Measurements from ENCODE around the gene LMBRD1. TPM values are rescaled to one million over a fixed set of nuclear protein-coding genes. Genes with fewer than 3 reads are reported as not detected.

Gene LMBRD1
- total and polyA plus RNA-seq, 4 experiments from 2014 or later: 53.8 to 61.5 (median 55.2) TPM

DNA sequence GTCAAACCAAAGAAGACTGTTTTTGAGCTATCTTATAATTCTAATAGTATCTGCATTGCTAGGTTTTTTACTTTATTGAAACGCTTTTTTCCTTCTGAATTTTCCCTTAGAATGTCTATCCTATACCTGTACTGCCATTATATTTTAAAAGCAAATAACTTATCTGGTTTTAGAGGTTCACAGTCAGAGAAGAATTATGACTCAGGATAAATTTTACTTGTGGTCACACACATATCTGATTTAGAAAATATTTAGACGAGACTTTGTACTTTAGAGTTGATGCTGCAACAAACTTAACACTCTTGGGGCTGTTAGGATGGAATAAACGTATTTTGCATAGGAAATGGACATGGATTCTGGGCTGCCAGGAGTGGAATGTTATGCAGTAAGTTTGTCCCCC is 33.0 kb downstream of the LMBRD1 start:
- CTCF ChIA-PET (ENCODE audit: partially characterized antibody): interaction anchor here (1.1 kb wide), 1 partner anchor 11 kb away, joined by 3 read pairs; no protein-coding TSS in a partner anchor
- H3K9me3 ChIP-seq (ENCODE audit: control insufficient read depth in 1 of 2, low read length in 2 of 2): no peaks in the 10 kb centered on the region
- peak overlapping the region in 1 of 7 donors; percentile 12 for H3K27ac Mint-ChIP-seq
- no peaks in the 10 kb centered on the region for H3K36me3 ChIP-seq (ENCODE audit: insufficient read depth, low read length)
- intact Hi-C loops (cut with micrococcal nuclease): no loop called here
- H3K27me3 ChIP-seq (ENCODE audit: insufficient read depth, low read length): no peaks in the 10 kb centered on the region
- no peak for DNase-seq
- POLR2A ChIA-PET (ENCODE audit: partially characterized antibody): no interaction called here
- H3K4me1 Mint-ChIP-seq: peaks cover 33 to 56% (median 44%) of the 10 kb centered on the region in 4 donors
- peaks cover 6% of the 10 kb centered on the region for H3K4me1 ChIP-seq (ENCODE audit: insufficient read depth, low read length)
- H3K9me3 Mint-ChIP-seq: peaks cover 0 to 2% (median 0%) of the 10 kb centered on the region in 8 donors
- no peak overlapping the region for H3K4me3 ChIP-seq (ENCODE audit: low read length in 2 of 2)
- H3K27me3 Mint-ChIP-seq: no peaks in the 10 kb centered on the region
- no peak overlapping the region for H3K4me3 Mint-ChIP-seq
- H3K36me3 Mint-ChIP-seq: peaks cover 16 to 29% of the 10 kb centered on the region in 2 donors
- no peak overlapping the region for H3K27ac ChIP-seq (ENCODE audit: low read depth, low read length)

DNA sequence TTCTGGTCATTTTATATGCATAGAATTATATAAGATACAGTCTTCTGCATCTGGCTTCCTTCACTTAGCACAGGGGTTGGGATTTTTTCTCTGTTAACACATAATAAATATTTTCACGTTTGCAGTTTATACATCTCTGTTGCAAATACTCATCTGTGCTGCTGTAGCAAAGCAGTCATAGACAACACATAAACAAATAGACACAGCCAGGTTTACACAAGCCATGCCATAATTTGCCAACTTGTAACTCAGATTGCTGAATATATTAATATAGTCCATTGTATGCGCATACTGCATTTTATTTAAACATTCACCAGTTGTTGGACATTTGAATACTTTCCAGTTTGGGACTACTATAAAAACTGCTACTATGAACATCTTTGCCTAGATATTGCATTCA is 35.0 kb downstream of the LMBRD1 start:
- POLR2A ChIA-PET (ENCODE audit: partially characterized antibody): no interaction called here
- no peak overlapping the region for H3K4me3 Mint-ChIP-seq
- H3K9me3 Mint-ChIP-seq: peaks cover 0 to 4% (median 0%) of the 10 kb centered on the region in 8 donors
- H3K27me3 Mint-ChIP-seq: no peaks in the 10 kb centered on the region
- no peak for DNase-seq
- Histone ChIP-seq H3K4me1 (ENCODE audit: insufficient read depth, low read length) (peaks cover 11% of the 10 kb centered on the region), H3K27me3 (ENCODE audit: insufficient read depth, low read length) (no peaks in the 10 kb centered on the region), H3K9me3 (ENCODE audit: control insufficient read depth in 1 of 2, low read length in 2 of 2) (no peaks in the 10 kb centered on the region), H3K36me3 (ENCODE audit: insufficient read depth, low read length) (no peaks in the 10 kb centered on the region), H3K27ac (ENCODE audit: low read depth, low read length) (no peak overlapping the region), H3K4me3 (ENCODE audit: low read length in 2 of 2) (no peak overlapping the region)
- intact Hi-C loops (cut with micrococcal nuclease): no loop called here
- peaks cover 18 to 26% of the 10 kb centered on the region in 2 donors for H3K36me3 Mint-ChIP-seq
- CTCF ChIA-PET (ENCODE audit: partially characterized antibody): no interaction called here
- H3K4me1 Mint-ChIP-seq: peaks cover 39 to 71% (median 50%) of the 10 kb centered on the region in 4 donors
- peak overlapping the region in 2 of 7 donors; percentile 1 to 21 for H3K27ac Mint-ChIP-seq

DNA sequence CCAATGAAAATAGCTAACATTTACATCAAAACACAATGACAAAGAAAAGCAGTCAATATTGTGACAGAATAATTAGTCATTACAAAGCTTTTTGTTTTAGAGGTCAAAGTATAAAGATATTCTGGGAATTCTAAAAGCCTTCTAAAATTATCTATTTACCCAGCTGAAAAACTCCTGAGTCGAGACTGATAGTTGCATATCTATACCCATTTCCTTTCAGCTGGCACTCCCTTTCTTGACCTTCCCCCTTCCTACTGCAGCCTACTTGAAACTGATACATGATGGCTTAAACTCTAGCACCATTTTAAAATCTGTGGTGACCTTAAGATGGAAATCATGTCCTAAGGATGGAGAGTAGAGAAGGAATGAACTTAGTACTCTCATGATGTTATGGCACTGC is 38.6 kb downstream of the LMBRD1 start:
- no peaks in the 10 kb centered on the region for H3K9me3 ChIP-seq (ENCODE audit: control insufficient read depth in 1 of 2, low read length in 2 of 2)
- Mint-ChIP-seq H3K4me1 (peaks cover 40 to 65% (median 50%) of the 10 kb centered on the region in 4 donors), H3K36me3 (peaks cover 31 to 48% of the 10 kb centered on the region in 2 donors), H3K27ac (peak overlapping the region in 1 of 7 donors; percentile 67), H3K9me3 (peaks cover 0 to 16% (median 2%) of the 10 kb centered on the region in 8 donors), H3K4me3 (peak overlapping the region in 2 of 8 donors; percentile 12 to 50), H3K27me3 (no peaks in the 10 kb centered on the region)
- ChIA-PET POLR2A (ENCODE audit: partially characterized antibody) (no interaction called here), CTCF (ENCODE audit: partially characterized antibody) (interaction anchor here (1.0 kb wide), 1 partner anchor 10 kb away, joined by 3 read pairs; no protein-coding TSS in a partner anchor)
- no peak overlapping the region for H3K27ac ChIP-seq (ENCODE audit: low read depth, low read length)
- no peaks in the 10 kb centered on the region for H3K36me3 ChIP-seq (ENCODE audit: insufficient read depth, low read length)
- H3K27me3 ChIP-seq (ENCODE audit: insufficient read depth, low read length): no peaks in the 10 kb centered on the region
- no peak for DNase-seq
- intact Hi-C loops (cut with micrococcal nuclease): no loop called here
- H3K4me1 ChIP-seq (ENCODE audit: insufficient read depth, low read length): peaks cover 11% of the 10 kb centered on the region
- H3K4me3 ChIP-seq (ENCODE audit: low read length in 2 of 2): no peak overlapping the region

- ChIA-PET POLR2A (ENCODE audit: partially characterized antibody) (no interaction called here), CTCF (ENCODE audit: partially characterized antibody) (no interaction called here)
- Mint-ChIP-seq H3K27me3 (no peaks in the 10 kb centered on the region), H3K27ac (peak overlapping the region in 1 of 7 donors; percentile 31), H3K4me1 (peaks cover 38 to 58% (median 43%) of the 10 kb centered on the region in 4 donors), H3K9me3 (peaks cover 0 to 16% (median 2%) of the 10 kb centered on the region in 8 donors), H3K36me3 (peaks cover 28 to 49% of the 10 kb centered on the region in 2 donors), H3K4me3 (no peak overlapping the region)
- Histone ChIP-seq H3K27ac (ENCODE audit: low read depth, low read length) (no peak overlapping the region), H3K4me1 (ENCODE audit: insufficient read depth, low read length) (peaks cover 11% of the 10 kb centered on the region), H3K9me3 (ENCODE audit: control insufficient read depth in 1 of 2, low read length in 2 of 2) (no peaks in the 10 kb centered on the region), H3K4me3 (ENCODE audit: low read length in 2 of 2) (no peak overlapping the region), H3K36me3 (ENCODE audit: insufficient read depth, low read length) (no peaks in the 10 kb centered on the region), H3K27me3 (ENCODE audit: insufficient read depth, low read length) (no peaks in the 10 kb centered on the region)
- DNase-seq: no peak
- intact Hi-C loops (cut with micrococcal nuclease): no loop called here
Measured at GRCh38 chr6:69756907-69757306, 39.9 kb downstream of the LMBRD1 start.

- no peaks in the 10 kb centered on the region for H3K36me3 ChIP-seq (ENCODE audit: insufficient read depth, low read length)
- Mint-ChIP-seq H3K27ac (no peak overlapping the region), H3K27me3 (no peaks in the 10 kb centered on the region), H3K36me3 (peaks cover 33 to 48% of the 10 kb centered on the region in 2 donors), H3K4me3 (no peak overlapping the region), H3K9me3 (peaks cover 0 to 16% (median 2%) of the 10 kb centered on the region in 8 donors), H3K4me1 (peaks cover 33 to 53% (median 38%) of the 10 kb centered on the region in 4 donors)
- H3K27me3 ChIP-seq (ENCODE audit: insufficient read depth, low read length): no peaks in the 10 kb centered on the region
- no peak overlapping the region for H3K4me3 ChIP-seq (ENCODE audit: low read length in 2 of 2)
- CTCF ChIA-PET (ENCODE audit: partially characterized antibody): no interaction called here
- DNase-seq: no peak
- intact Hi-C loops (cut with micrococcal nuclease): no loop called here
- peaks cover 11% of the 10 kb centered on the region for H3K4me1 ChIP-seq (ENCODE audit: insufficient read depth, low read length)
- no peak overlapping the region for H3K27ac ChIP-seq (ENCODE audit: low read depth, low read length)
- POLR2A ChIA-PET (ENCODE audit: partially characterized antibody): no interaction called here
- H3K9me3 ChIP-seq (ENCODE audit: control insufficient read depth in 1 of 2, low read length in 2 of 2): no peaks in the 10 kb centered on the region
Measured at GRCh38 chr6:69756366-69756765, 40.4 kb downstream of the LMBRD1 start.

DNA sequence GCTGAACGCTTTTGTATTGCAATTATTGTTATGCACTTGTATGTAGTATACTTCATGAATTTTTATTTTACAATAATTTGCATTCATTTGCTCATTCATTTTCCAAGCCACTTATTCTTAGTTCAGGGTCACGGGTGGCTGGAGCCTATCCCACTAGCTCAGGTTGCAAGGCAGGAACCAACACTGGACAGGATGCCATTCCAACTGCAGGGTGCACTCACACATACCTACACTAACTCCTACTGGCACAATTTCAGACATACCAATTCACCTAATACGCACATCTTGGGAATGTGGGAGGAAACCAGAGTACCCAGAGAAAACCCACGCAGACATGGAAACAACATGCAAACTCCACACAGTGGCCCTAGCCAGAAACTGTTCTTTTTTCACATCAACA is 61.8 kb downstream of the LMBRD1 start:
- no peak overlapping the region for H3K27ac ChIP-seq (ENCODE audit: low read depth, low read length)
- Mint-ChIP-seq H3K27me3 (no peaks in the 10 kb centered on the region), H3K9me3 (no peaks in the 10 kb centered on the region), H3K36me3 (peaks cover 14 to 24% of the 10 kb centered on the region in 2 donors), H3K27ac (peak overlapping the region in 1 of 7 donors; percentile 47), H3K4me3 (no peak overlapping the region), H3K4me1 (peaks cover 0 to 4% (median 3%) of the 10 kb centered on the region in 4 donors)
- no peaks in the 10 kb centered on the region for H3K9me3 ChIP-seq (ENCODE audit: control insufficient read depth in 1 of 2, low read length in 2 of 2)
- no peak for DNase-seq
- H3K27me3 ChIP-seq (ENCODE audit: insufficient read depth, low read length): no peaks in the 10 kb centered on the region
- intact Hi-C loops (cut with micrococcal nuclease): no loop called here
- CTCF ChIA-PET (ENCODE audit: partially characterized antibody): interaction anchor here (0.9 to 1.6 kb wide), 5 partner anchors 9 to 374 kb away, joined by 3 to 4 read pairs (median 3); partner anchors contain the start of gene LMBRD1
- POLR2A ChIA-PET (ENCODE audit: partially characterized antibody): interaction anchor here (0.6 kb wide), 1 partner anchor 364 kb away, joined by 3 read pairs; no protein-coding TSS in a partner anchor
- H3K4me3 ChIP-seq (ENCODE audit: low read length in 2 of 2): no peak overlapping the region
- H3K36me3 ChIP-seq (ENCODE audit: insufficient read depth, low read length): peaks cover 10% of the 10 kb centered on the region
- H3K4me1 ChIP-seq (ENCODE audit: insufficient read depth, low read length): no peaks in the 10 kb centered on the region

DNA sequence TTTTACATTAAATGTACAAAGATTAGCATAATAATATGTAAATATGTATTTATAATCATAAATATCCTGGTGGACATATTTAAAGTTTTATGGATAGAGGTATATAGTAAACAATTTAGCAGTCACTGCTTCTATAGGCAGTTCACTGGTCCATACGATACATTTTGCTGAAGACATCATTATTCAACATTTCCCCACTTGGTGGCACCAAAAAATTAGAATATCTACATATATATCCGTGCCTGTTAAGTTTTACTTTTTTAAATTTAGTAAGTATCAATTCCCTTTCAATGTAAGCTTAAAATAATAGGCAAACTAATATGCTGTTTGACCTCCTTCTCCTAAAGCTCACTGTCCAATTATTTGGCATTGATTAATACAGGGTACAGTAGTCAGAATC is 64.2 kb downstream of the LMBRD1 start:
- peak in 2 of 5 donors; percentile 5 to 12 for DNase-seq
- POLR2A ChIA-PET (ENCODE audit: partially characterized antibody): interaction anchor here (1.1 kb wide), 1 partner anchor 64 kb away, joined by 5 read pairs; the partner anchor contains the start of gene LMBRD1
- Mint-ChIP-seq H3K27me3 (no peaks in the 10 kb centered on the region), H3K4me3 (no peak overlapping the region), H3K36me3 (peaks cover 12 to 22% of the 10 kb centered on the region in 2 donors), H3K4me1 (peaks cover 0 to 11% (median 7%) of the 10 kb centered on the region in 4 donors), H3K9me3 (no peaks in the 10 kb centered on the region), H3K27ac (no peak overlapping the region)
- Histone ChIP-seq H3K36me3 (ENCODE audit: insufficient read depth, low read length) (no peaks in the 10 kb centered on the region), H3K27ac (ENCODE audit: low read depth, low read length) (no peak overlapping the region), H3K27me3 (ENCODE audit: insufficient read depth, low read length) (no peaks in the 10 kb centered on the region), H3K4me3 (ENCODE audit: low read length in 2 of 2) (no peak overlapping the region), H3K9me3 (ENCODE audit: control insufficient read depth in 1 of 2, low read length in 2 of 2) (no peaks in the 10 kb centered on the region), H3K4me1 (ENCODE audit: insufficient read depth, low read length) (no peaks in the 10 kb centered on the region)
- intact Hi-C loops (cut with micrococcal nuclease): loop anchor here (1.0 to 5.0 kb wide), 5 partner anchors 65 to 1095 kb away; partner anchors contain the start of genes ADGRB3, COL19A1 and LMBRD1
- CTCF ChIA-PET (ENCODE audit: partially characterized antibody): interaction anchor here (0.6 to 1.4 kb wide), 4 partner anchors 20 to 381 kb away, joined by 3 to 5 read pairs (median 4); no protein-coding TSS in a partner anchor

Measured in CD4-positive, alpha-beta memory T cell (primary cell).